DND-41 (cell line): ENCODE results near the gene FOLR2.
A peak's percentile ranks its signal among the peaks of the same experiment; 100 is the strongest.

Experiments
- ATAC-seq: fragments of 200-7000 bp; cut with Tn5 transposase; 3 replicates; pipeline ENCODE4 v1.9.1; 2021; ENCODE audit warnings: low read depth; ENCODE audit not compliant: insufficient read depth
- DNase-seq: peaks from one replicate; pipeline ENCODE4 v3.0.0-alpha.2; 2020
- H2AFZ ChIP-seq: 2 replicates; pipeline ENCODE4 v1.6.0; 2012; ENCODE audit warnings: low read depth, low read length
- H3K27ac ChIP-seq: 2 replicates; pipeline ENCODE4 v1.5.1; 2012; ENCODE audit warnings: low read length, inconsistent platforms
- H3K27me3 ChIP-seq: fragments of 200-600 bp; sonication (generic); 2 replicates; pipeline ENCODE4 v1.6.0; 2012; ENCODE audit warnings: low read length, mild to moderate bottlenecking, inconsistent platforms; ENCODE audit not compliant: insufficient read depth, poor library complexity
- H3K36me3 ChIP-seq: 2 replicates; pipeline ENCODE4 v1.5.1; 2012; ENCODE audit warnings: low read length, inconsistent platforms; ENCODE audit not compliant: insufficient read depth
- H3K4me1 ChIP-seq: 2 replicates; pipeline ENCODE4 v1.5.1; 2012; ENCODE audit warnings: mild to moderate bottlenecking, low read length; ENCODE audit not compliant: insufficient read depth
- H3K4me2 ChIP-seq: 2 replicates; pipeline ENCODE4 v1.6.0; 2012; ENCODE audit warnings: mild to moderate bottlenecking, moderate library complexity, low read length, inconsistent platforms; ENCODE audit not compliant: insufficient read depth
- H3K4me3 ChIP-seq, 2 experiments: fragments of 200-600 bp in 1 of 2; shearing (Covaris generic) in 1 of 2; 2 replicates each; pipeline ENCODE4 v1.5.1; 2012 to 2016; ENCODE audit warnings: inconsistent platforms in 2 of 2, low read length in 2 of 2, mild to moderate bottlenecking in 2 of 2, low read depth in 1 of 2, moderate library complexity in 1 of 2
- H3K79me2 ChIP-seq: 2 replicates; pipeline ENCODE4 v1.6.0; 2012; ENCODE audit warnings: low read length, inconsistent platforms; ENCODE audit not compliant: insufficient read depth
- H3K9ac ChIP-seq: 2 replicates; pipeline ENCODE4 v1.6.0; 2012; ENCODE audit warnings: low read depth, mild to moderate bottlenecking, inconsistent platforms, low read length, moderate library complexity
- H3K9me3 ChIP-seq: 2 replicates; pipeline ENCODE4 v1.5.1; 2012; ENCODE audit warnings: low read length, moderate library complexity, mild to moderate bottlenecking, inconsistent platforms; ENCODE audit not compliant: insufficient read depth, severe bottlenecking
- H4K20me1 ChIP-seq: 2 replicates; pipeline ENCODE4 v1.6.0; 2012; ENCODE audit warnings: low read length; ENCODE audit not compliant: insufficient read depth
- CTCF ChIP-seq: IDR thresholded peaks from 2 replicates; pipeline ENCODE4 v1.5.1; 2012; ENCODE audit warnings: borderline replicate concordance, low read length, moderate library complexity, mild to moderate bottlenecking; ENCODE audit not compliant: poor library complexity, severe bottlenecking; ENCODE audit errors: extremely low read depth
- EZH2 ChIP-seq: IDR thresholded peaks from 3 replicates; pipeline ENCODE4 v1.6.1; 2012; ENCODE audit warnings: borderline replicate concordance, low read depth, mild to moderate bottlenecking, moderate library complexity, low read length, inconsistent platforms; ENCODE audit not compliant: severe bottlenecking

FOLR2 gene

DNA sequence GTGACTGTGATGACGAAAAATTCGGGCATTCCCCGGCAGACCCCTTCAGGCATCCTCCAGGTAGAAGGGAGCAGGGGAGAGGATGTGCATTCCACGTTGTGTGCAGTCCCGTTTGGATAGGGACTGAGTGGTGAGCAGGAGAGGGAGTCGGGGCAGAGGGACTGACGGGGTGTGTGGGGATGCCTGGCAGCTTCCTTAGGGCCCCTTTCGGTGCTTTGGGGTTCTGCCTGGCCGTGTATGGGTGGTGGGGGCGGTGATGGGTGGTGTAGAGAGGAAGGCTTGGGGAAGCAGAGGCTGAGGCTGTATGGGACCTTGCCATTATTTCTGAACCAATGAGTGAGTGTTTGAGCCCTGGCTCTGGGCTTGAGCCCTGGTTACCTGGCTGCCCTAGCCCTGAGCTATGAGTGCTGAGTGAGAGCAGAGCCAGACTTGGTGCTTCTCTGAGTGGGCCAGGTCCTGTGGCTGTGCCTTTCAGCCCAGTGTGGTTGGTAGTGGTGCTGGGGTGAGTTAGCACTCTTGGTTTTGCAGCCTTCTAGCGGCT is 8.9 kb downstream of the FOLR2 start:
- H3K27ac ChIP-seq, result peak overlapping the region; percentile 89

DNA sequence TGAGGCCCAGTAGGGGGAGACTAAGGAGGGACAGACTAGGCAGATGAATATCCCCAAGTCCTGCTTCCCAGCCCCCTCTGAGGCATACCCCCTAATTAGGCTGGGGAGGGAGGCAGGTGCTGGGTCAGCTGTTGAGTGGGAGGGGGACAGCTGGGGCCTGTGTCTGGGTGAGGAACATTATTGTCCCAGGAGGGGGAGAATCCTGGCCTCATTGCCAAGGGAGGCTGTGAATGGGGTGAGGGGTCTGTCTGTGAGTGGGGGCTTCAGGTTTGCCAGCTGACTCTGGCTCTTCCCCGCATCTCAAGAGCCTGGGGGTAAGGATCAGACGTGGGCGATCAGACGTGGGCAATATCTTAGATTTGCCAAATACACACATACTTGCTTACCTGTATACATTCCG is 10.1 kb downstream of the FOLR2 start:
- DNase-seq, result no peak
- Histone ChIP-seq H3K36me3 (peaks cover 54% of the 10 kb centered on the region), H3K4me1 (peaks cover 29% of the 10 kb centered on the region), H3K27ac (no peak overlapping the region), H3K9me3 (no peaks in the 10 kb centered on the region), H3K4me3 (no peak overlapping the region), H3K4me2 (peak overlapping the region; percentile 42), H3K27me3 (no peaks in the 10 kb centered on the region), H2AFZ (no peak overlapping the region), H4K20me1 (peaks cover 27% of the 10 kb centered on the region), H3K79me2 (peaks cover 38% of the 10 kb centered on the region), H3K9ac (no peak overlapping the region)
- TF ChIP-seq EZH2 (no peak), CTCF (no peak)
- ATAC-seq, result no peak

More for the DNA sequence above, 8.9 kb downstream of the FOLR2 start:
- peaks cover 42% of the 10 kb centered on the region for H3K36me3 ChIP-seq
- peaks cover 22% of the 10 kb centered on the region for H4K20me1 ChIP-seq
- DNase-seq (peak; percentile 35), ATAC-seq (peak; percentile 2; the same call in 1 of the 3 replicates)
- H3K27me3 ChIP-seq, result no peaks in the 10 kb centered on the region
- peaks cover 38% of the 10 kb centered on the region for H3K79me2 ChIP-seq
- no peak for TF ChIP-seq EZH2
- no peak for TF ChIP-seq CTCF
- H3K9me3 ChIP-seq, result no peaks in the 10 kb centered on the region
- H3K4me3 ChIP-seq, result peak overlapping the region; percentile 95 to 96; a peak in 3 of 4 replicates
- H3K4me2 ChIP-seq, result peak overlapping the region; percentile 99
- H3K4me1 ChIP-seq, result peaks cover 29% of the 10 kb centered on the region
- H3K9ac ChIP-seq, result peak overlapping the region; percentile 92
- peak overlapping the region; percentile 86 for H2AFZ ChIP-seq

GRCh38 chr11:72227316-72228228 is 11.0 kb downstream of the FOLR2 start:
- no peak overlapping the region for H3K4me3 ChIP-seq
- no peaks in the 10 kb centered on the region for H3K9me3 ChIP-seq
- ATAC-seq (no peak), DNase-seq (no peak)
- peaks cover 22% of the 10 kb centered on the region for H3K4me1 ChIP-seq
- H4K20me1 ChIP-seq, result peaks cover 27% of the 10 kb centered on the region
- peaks cover 63% of the 10 kb centered on the region for H3K36me3 ChIP-seq
- no peaks in the 10 kb centered on the region for H3K27me3 ChIP-seq
- H3K4me2 ChIP-seq, result no peak overlapping the region
- peaks cover 38% of the 10 kb centered on the region for H3K79me2 ChIP-seq
- TF ChIP-seq CTCF (no peak), EZH2 (no peak)
- H3K9ac ChIP-seq, result no peak overlapping the region
- 0 out of 2 replicates have a peak overlapping the region, but pooled peaks have one; percentile 10 for H3K27ac ChIP-seq
- H2AFZ ChIP-seq, result no peak overlapping the region
